HG03520 (cell line): ENCODE results near the gene NPIPB13.
"Not testable (repeated sequence)": the region's sequence is repeated elsewhere in the genome, so short reads cannot be mapped to it uniquely, and the experiment has no call there.

Experiments
- ATAC-seq: cut with Tn5 transposase; IDR thresholded peaks from one replicate; pipeline ENCODE4 v1.9.1; 2021; ENCODE audit warnings: mild to moderate bottlenecking, moderate library complexity; ENCODE audit not compliant: unreplicated experiment

The NPIPB13 gene

DNA sequence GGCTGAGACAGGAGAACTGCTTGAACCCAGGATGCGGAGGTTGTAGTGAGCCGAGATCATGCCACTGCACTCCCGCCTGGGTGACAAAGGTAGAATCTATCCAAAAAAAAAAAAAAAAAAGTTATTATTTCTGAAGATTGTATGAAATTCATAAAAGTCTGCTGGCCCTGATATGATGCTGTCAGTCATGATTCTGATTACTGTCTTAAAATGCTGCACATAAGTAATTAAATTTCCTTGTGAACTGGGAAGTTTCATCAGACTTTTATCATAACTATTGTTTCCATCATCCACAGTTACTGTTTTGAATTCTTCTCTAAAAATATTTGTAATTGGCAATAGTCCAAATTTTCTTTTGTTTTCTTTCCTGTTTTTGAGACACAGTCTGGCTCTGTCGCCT lies at the start of gene NPIPB13:
Gene NPIPB13 (minus strand): TSS at position 101 of the 400 bp plus-strand sequence. CDS start 2,906 bp downstream, outside the sequence.
- ATAC-seq: not testable (repeated sequence)

DNA sequence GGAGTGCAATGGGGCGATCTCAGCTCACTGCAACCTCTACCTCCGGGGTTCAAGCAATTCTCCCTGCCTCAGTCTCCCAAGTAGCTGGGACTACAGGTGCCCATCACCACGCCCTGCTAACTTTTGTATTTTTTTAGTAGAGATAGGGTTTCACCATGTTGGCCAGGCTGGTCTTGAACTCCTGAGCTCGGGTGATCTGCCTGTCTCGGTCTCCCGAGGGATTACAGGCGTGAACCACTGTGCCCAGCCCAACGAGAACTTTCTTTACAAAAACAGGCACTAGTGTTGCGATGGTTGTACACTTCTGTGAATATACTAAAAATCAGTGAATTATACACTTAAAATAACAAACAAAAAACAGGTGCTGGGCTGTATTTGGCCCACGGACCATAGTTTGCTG lies 34.1 kb upstream of the NPIPB13 start:
- ATAC-seq: not testable (repeated sequence)

DNA sequence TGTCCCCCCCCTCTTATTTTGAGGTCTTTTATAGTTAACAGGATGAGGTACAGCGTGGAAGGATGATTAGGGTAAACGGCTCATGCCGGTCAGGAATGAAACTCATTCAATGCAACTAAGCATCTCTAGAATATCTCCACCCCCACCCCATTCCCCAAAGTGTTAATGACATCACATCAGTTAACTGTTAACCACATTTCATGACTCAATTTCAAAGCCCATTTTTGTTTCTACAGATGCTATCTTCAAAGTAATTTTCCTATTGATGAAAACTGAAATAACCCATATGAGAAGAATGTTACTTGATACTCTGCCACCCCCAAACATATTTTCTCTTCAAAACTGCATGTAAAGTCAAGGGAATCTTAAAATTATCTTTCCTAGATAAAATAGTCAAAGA lies 30.2 kb upstream of the NPIPB13 start:
- ATAC-seq: not testable (repeated sequence)

DNA sequence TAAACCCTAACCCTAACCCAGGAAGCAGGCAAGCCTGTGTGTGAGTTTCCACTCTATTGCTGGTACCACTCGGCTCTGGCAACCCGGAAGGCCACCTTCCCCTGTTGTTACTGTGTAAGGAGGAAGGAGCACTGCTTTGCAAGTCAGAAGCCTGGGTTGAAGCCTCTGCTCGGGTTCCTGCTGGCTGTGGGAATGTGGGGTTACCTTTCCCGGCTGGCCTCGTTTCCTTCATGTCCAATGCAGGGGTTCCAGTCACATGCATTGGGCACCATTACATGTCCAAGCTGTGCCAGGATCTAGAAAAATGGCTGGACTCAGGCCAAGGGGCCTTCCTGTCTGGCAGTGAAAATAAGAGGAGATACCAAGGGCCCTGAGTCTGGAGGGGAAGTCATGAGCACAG lies 31.2 kb downstream of the NPIPB13 start:
- ATAC-seq: not testable (repeated sequence)

DNA sequence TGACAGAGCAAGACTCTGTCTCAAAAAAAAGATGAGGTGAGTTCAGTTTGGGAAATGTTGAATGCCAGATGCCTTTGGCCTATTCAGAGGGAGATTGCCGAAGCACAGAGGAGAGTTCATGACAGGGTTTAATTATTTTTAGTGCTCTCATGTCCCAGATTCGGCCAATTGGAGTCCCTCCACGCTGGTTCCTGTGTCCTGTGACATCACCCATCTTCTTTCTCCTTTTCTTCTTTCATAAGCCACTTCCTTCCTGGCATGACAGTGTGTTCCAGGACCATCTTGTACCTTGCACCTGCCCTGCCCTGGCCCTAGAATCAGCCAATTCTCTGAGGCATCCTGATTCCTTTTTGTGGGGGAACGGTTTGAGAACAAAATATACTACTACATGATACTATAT lies 36.9 kb downstream of the NPIPB13 start:
- not testable (repeated sequence) for ATAC-seq

DNA sequence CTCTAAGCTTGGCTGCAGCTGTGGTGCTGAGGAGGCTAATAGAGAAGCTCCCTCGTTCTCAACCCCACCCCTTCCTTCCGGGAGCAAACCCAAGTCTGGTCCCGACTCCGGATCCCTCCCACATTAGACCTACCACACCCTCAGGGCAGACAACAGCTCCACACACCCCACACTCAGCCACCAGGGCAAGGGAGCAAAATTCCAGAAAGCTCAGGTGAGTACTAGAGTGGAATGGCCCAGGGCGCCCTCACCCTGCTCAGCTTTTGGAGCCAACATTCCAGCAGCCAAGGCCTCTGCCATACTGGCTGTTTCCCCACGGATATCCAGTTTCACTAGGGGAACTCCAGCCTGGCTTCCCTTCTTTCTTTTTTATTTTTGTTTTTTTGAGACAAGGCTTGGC lies 39.2 kb downstream of the NPIPB13 start:
- not testable (repeated sequence) for ATAC-seq

DNA sequence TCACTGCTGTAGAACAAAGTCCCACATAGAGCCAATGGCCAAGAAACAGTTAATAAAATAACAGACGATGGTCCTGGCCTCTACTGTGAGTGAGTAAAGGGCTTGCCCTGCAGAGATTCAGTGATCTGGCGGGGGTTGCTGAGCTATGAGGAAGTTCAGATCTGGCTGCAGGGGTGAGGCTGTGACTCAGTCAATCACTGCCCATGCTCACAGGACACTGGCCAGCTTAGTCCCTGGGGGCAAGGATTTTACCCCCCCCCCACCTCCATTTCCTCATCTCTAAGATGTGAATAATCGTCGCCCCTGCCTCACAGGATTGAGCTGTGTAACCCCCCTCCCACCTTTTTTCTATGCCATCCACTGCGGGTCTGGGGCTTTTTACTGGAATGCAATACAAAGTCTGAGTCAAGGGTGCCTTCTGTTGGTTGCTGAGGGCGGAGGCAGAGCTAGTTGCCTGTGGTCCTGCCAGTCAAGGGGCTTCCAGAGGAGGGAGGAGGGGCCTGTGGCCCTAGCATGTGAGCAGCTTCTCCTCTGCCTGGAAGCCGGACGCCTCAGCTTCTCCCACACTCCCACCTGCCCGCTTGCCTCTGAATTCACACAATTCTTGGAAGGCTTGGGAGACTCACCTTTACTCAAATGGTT lies 41.1 kb downstream of the NPIPB13 start:
- not testable (repeated sequence) for ATAC-seq

DNA sequence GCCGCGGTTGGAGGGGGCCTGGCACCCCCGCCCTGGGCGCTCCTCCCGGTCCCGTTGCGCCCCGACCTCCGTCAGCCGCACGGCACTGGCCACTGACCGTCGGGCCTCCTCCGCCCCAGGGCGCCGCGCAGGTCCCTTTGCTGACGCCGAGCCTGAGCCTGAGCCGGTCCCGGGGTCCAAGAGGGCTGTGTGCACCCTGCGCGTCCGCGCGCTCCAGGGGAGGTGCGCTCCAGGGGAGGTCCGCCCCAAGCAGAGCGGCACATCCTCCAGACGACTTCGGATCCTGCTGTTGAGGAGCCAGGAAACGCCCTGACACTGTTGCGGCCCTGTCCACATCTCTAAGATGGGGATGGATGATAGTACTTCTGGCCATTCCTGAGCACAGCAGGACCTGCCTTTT lies 42.0 kb downstream of the NPIPB13 start:
- not testable (repeated sequence) for ATAC-seq

DNA sequence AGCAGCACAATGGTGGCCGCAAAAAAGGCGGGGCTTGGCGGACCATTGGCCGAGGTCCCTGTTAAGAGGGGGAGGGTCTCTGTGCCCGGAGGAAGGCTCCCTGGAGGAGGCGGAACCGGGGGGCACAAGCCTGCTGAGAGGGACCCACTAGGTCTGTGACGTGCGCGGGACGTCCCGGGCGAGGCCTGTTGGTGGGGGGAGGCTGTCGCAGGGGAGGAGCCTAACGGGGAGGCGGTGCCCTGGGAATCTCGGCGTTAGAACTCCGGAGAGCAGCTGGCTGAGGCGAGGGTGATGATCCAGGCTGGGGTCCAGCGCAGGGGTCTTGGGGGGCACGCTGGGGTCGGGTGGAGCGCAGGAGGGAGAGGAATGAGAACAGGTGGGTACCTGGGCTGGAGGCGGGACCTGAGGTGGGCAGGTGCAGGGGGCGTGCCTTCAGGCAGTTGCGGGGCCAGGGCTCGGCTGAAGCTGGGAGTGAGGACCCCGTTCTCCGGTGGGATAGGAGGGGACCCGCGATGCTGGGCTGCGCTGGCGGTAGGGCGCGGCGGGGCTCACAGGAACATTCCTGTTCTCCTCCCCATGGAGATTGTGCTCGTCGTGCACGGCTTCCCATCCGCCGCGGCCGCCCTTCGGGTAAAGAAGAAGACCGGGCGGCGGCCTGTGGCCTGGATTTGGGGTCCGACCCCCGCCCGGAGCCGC lies 42.6 kb downstream of the NPIPB13 start:
- not testable (repeated sequence) for ATAC-seq

DNA sequence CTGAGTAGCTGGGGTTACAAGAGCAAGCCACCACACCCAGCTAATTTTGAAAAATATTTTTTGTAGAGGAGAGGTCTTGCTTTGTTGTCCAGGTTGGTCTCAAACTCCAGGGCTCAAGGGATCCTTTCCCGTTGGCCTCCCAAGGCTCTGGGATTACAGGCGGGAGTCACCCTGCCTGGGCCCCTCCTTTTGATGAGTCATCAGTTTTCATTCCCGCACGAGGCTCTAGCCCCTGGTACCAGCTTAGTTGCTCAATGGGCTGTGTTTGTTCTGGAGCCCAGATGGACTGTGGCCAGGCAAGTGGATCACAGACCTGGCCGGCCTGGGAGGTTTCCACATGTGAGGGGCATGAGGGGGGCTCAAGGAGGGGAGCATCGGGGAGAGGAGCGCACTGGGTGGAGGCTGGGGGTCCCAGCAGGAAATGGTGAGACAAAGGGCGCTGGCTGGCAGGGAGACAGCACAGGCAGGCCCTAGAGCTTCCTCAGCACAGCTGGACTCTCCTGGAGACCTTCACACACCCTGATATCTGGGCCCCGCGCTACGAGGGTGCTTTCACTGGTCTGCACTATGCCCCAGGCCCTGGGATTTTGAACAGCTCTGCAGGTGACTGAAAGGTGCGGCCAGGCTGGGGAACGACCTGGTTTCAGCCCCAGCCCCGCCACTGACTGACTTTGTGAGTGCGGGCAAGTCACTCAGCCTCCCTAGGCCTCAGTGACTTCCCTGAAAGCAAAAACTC lies 48.5 kb downstream of the NPIPB13 start:
- not testable (repeated sequence) for ATAC-seq

DNA sequence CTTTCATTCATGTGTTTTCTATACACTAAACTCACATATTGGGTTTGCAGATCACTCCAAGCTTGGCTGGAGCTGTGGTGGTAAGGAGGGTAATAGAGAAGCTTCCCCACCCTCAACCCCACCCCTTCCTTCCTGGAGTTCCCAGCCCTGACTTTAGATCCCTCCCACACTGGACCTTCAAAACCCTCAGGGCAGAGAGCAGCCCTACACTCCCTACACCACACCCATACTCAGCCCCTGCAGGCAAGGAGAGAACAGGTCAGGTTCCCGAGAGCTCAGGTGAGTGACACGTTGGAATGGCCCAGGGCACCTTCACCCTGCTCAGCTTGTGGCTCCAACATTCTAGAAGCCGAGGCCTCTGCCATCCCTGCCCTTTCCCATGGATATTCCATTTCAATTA lies 49.2 kb downstream of the NPIPB13 start, which contains the start of gene SULT1A3:
Gene SULT1A3 (plus strand): TSS at position 207 of the 400 bp plus-strand sequence. CDS start 1,474 bp downstream, outside the sequence.
- not testable (repeated sequence) for ATAC-seq
